Esophagus (tissue), 2 donors: ENCODE measurements around the gene MYLK2. TPM values are rescaled to one million over a fixed set of nuclear protein-coding genes. Genes with fewer than 3 reads are reported as not detected.

Source experiments
- H3K27ac ChIP-seq, 2 donors: one replicate each; pipeline ENCODE4 v1.5.1; 2013; ENCODE audit warnings: low read depth in 2 of 2, mild to moderate bottlenecking in 2 of 2, inconsistent platforms in 1 of 2, low read length in 1 of 2, moderate library complexity in 1 of 2
- H3K27me3 ChIP-seq, 2 donors: one replicate each; pipeline ENCODE4 v1.6.1; 2013; ENCODE audit warnings: low read length in 2 of 2, control low read depth in 1 of 2, mild to moderate bottlenecking in 1 of 2; ENCODE audit not compliant: insufficient read depth in 2 of 2, control insufficient read depth in 1 of 2
- H3K36me3 ChIP-seq, 2 donors: one replicate each; pipeline ENCODE4 v1.6.1; 2013; ENCODE audit warnings: low read length in 1 of 2; ENCODE audit not compliant: control insufficient read depth in 2 of 2, insufficient read depth in 2 of 2
- H3K4me1 ChIP-seq, 2 donors: one replicate each; pipeline ENCODE4 v1.6.1; 2013; ENCODE audit warnings: low read length in 1 of 2; ENCODE audit not compliant: control insufficient read depth in 2 of 2, insufficient read depth in 2 of 2
- H3K4me3 ChIP-seq, 2 donors: one replicate each; pipeline ENCODE4 v1.5.1; 2013; ENCODE audit warnings: low read length in 2 of 2, mild to moderate bottlenecking in 2 of 2, low read depth in 1 of 2, moderate library complexity in 1 of 2
- H3K9me3 ChIP-seq, 2 donors: one replicate each; pipeline ENCODE4 v1.6.1; 2013; ENCODE audit warnings: mild to moderate bottlenecking in 2 of 2, low read depth in 1 of 2, low read length in 1 of 2, moderate library complexity in 1 of 2; ENCODE audit not compliant: control insufficient read depth in 2 of 2, insufficient read depth in 1 of 2
- WGBS, 2 donors: extraction: QIAGEN DNeasy Blood & Tissue Kit; methylation state at CpG; one replicate each; pipeline ENCODE4 v1.1.7; 2013; 5-methylcytosine and 5-hydroxymethylcytosine counted together
- polyA plus RNA-seq, 2 donors: library from polyadenylated mRNA; stranded (reverse); fragments of 200-250 nt; gene quantifications; one replicate each; pipeline ENCODE4 v1.2.3, GENCODE V29; 2013
- donor health status: healthy with polysubstance abuse.
- donor health status: Bipolar disorder and iron deficiency.

Gene MYLK2
- polyA plus RNA-seq, 2 donors: 0.08 to 0.11 TPM

- Histone ChIP-seq H3K27me3 (no peaks in the 10 kb centered on the region), H3K36me3 (no peaks in the 10 kb centered on the region), H3K4me3 (no peak overlapping the region), H3K27ac (no peak overlapping the region), H3K4me1 (peaks cover 2 to 4% of the 10 kb centered on the region in 2 donors), H3K9me3 (no peaks in the 10 kb centered on the region)
- 62 to 63% methylated on average over 14 of the region's 14 CpGs for WGBS, 2 donors
Measured at GRCh38 chr20:31833130-31833930, 14.2 kb downstream of the MYLK2 start.

GRCh38 chr20:31833931-31834521 lies 14.9 kb downstream of the MYLK2 start:
- Histone ChIP-seq H3K4me3 (no peak overlapping the region), H3K36me3 (no peaks in the 10 kb centered on the region), H3K4me1 (peaks cover 3 to 4% of the 10 kb centered on the region in 2 donors), H3K27ac (no peak overlapping the region), H3K9me3 (no peaks in the 10 kb centered on the region), H3K27me3 (no peaks in the 10 kb centered on the region)
- 74 to 76% methylated on average over 17 to 20 of the region's 20 CpGs for WGBS, 2 donors

DNA sequence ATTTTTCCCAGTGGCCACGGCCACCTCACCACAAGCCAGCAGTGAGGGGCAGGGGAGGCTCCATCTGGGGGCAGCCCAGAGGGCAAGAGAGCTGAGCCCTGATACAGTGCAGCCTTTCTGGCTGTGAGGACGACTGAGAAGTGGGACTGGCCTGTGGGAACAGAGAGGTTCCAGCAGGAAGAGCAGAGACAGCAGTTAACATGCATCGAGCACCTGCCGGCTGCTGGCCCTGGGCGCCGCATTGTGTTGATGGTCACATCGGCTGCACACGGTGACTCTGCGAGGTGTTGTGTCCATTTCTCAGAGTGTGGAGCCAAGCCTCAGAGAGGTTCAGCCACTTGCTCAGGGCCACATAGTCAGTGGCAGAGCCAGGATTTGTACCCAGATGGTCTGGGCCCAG lies 16.4 kb downstream of the MYLK2 start:
- Histone ChIP-seq H3K4me1 (peaks cover 3 to 4% of the 10 kb centered on the region in 2 donors), H3K4me3 (no peak overlapping the region)

DNA sequence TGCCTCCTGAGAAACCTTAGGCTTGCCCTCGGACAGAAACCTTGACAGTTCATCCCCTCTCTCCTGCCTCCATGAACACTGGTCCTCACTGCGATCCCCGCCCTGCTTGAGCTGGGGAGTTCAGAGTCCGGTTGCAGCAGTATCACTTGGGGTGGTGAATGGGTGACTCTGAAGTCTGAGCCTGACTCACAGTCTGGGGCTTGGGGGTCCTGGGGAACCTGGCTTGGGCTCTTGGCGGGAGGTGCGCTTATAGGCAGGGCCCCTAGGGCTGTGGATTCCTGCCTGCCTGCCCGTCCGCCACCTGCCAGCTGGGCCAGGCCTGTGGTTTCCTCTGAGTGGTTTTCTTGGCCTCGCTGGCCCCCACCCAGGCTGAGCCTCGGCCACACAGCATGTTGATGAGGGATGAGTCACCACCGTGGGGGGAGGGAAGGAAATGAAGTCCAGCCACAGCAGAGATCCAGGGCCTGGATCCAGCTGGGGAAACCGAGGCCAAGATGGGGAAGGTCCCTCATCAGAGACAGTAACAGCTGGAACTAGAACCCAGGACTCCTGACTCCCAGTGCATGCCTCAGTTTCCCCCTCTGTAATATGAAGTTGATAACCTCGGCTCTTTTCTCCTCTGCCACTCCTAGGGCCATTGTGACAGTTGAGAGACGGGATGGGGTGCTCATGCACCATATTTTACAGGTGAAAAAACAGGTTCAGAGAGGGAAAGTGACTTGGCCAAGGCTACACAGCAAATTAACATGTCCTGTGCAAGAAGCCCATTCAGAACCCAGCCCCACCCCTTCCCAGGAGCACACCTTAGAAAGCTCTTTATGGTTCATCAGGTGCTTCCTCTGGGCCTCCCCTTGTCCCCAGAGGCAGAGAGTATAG lies 17.1 kb downstream of the MYLK2 start:
- H3K4me3 ChIP-seq: no peak overlapping the region
- no peaks in the 10 kb centered on the region for H3K27me3 ChIP-seq
- H3K4me1 ChIP-seq: peaks cover 3 to 4% of the 10 kb centered on the region in 2 donors
- no peak overlapping the region for H3K27ac ChIP-seq
- WGBS, 2 donors: 29% methylated on average over 14 of the region's 14 CpGs
- H3K36me3 ChIP-seq: no peaks in the 10 kb centered on the region
- H3K9me3 ChIP-seq: no peaks in the 10 kb centered on the region

More for the DNA sequence above, 16.4 kb downstream of the MYLK2 start:
- Histone ChIP-seq H3K9me3 (no peaks in the 10 kb centered on the region), H3K36me3 (no peaks in the 10 kb centered on the region), H3K27me3 (no peaks in the 10 kb centered on the region), H3K27ac (no peak overlapping the region)
- WGBS, 2 donors: 81 to 85% methylated on average over 9 of the region's 9 CpGs

DNA sequence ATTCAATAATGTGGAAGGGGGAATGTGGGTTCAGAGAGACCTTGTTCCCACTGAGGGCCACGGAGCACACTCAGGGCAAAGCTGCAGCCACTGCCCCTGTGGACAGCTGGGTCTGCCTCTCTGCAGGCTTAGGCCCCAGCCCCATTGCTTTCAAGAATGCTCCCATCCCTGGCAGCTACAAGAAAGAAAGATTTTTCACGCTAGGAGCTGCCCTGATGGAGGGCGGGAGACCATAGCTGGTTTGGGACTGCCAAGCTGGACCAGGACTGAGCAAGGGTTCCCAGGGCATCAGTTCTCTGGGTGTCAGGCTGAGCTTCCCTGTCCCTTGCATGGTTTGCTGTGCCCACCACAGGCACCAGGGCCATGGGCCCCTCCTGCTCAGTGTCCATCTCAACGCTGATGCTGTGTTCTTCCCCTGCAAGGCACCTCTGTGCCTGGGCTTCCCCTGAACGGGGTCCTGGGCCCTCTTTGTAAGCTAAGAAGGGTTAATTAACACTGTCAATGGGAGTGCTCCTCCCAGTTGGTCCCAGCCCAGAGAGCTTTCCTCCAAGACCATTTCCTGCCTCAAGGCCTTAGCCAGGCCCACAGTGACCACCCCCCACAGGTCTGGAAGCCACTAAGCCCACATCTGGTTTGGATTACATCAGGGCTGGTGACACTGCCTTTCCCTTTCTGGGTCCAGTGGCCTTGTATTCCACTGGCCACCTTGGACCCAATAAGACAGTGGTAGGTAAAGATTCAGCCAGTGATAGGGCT lies 17.9 kb downstream of the MYLK2 start:
- no peak overlapping the region for H3K4me3 ChIP-seq
- peaks cover 3 to 7% of the 10 kb centered on the region in 2 donors for H3K4me1 ChIP-seq
- 74 to 78% methylated on average over 5 of the region's 5 CpGs for WGBS, 2 donors
- no peak overlapping the region for H3K27ac ChIP-seq
- H3K9me3 ChIP-seq: no peaks in the 10 kb centered on the region
- no peaks in the 10 kb centered on the region for H3K27me3 ChIP-seq
- H3K36me3 ChIP-seq: no peaks in the 10 kb centered on the region

GRCh38 chr20:31837896-31838397 lies 18.8 kb downstream of the MYLK2 start:
- Histone ChIP-seq H3K9me3 (no peaks in the 10 kb centered on the region), H3K27ac (no peak overlapping the region), H3K4me3 (no peak overlapping the region), H3K36me3 (no peaks in the 10 kb centered on the region), H3K4me1 (peaks cover 3 to 8% of the 10 kb centered on the region in 2 donors), H3K27me3 (no peaks in the 10 kb centered on the region)
- WGBS, 2 donors: 56 to 68% methylated on average over 3 of the region's 3 CpGs

- 82 to 84% methylated on average over 9 of the region's 9 CpGs for WGBS, 2 donors
- peaks cover 3 to 8% of the 10 kb centered on the region in 2 donors for H3K4me1 ChIP-seq
- H3K27ac ChIP-seq: no peak overlapping the region
- H3K9me3 ChIP-seq: no peaks in the 10 kb centered on the region
- no peaks in the 10 kb centered on the region for H3K27me3 ChIP-seq
- H3K4me3 ChIP-seq: no peak overlapping the region
- no peaks in the 10 kb centered on the region for H3K36me3 ChIP-seq
Measured at GRCh38 chr20:31838646-31839292, 19.6 kb downstream of the MYLK2 start.

- H3K4me3 ChIP-seq: no peak overlapping the region
- H3K9me3 ChIP-seq: no peaks in the 10 kb centered on the region
- WGBS, 2 donors: 74 to 76% methylated on average over 5 of the region's 5 CpGs
- H3K27ac ChIP-seq: no peak overlapping the region
- H3K4me1 ChIP-seq: peaks cover 3 to 11% of the 10 kb centered on the region in 2 donors
- H3K27me3 ChIP-seq: no peaks in the 10 kb centered on the region
- H3K36me3 ChIP-seq: no peaks in the 10 kb centered on the region
Measured at GRCh38 chr20:31839782-31840487, 20.8 kb downstream of the MYLK2 start.
